Naive thymus-derived CD4-positive, alpha-beta T cell (primary cell): ENCODE data around the gene ST8SIA1. TPM values are rescaled to one million over a fixed set of nuclear protein-coding genes. Genes with fewer than 3 reads are reported as not detected.

Source experiments
- ATAC-seq: fragments of 150-1000 bp; cut with Tn5 transposase; 2 replicates; pipeline ENCODE4 v1.10.0; 2021; ENCODE audit warnings: mild to moderate bottlenecking, moderate library complexity
- CTCF ChIA-PET: fragments of 350-600 bp; sonication (Branson Sonifier 250); formaldehyde crosslinking; loops from one replicate; lab custom pipeline; 2021; ENCODE audit warnings: antibody characterized with exemption; lab: Charles Lee
- POLR2A ChIA-PET: fragments of 350-600 bp; sonication (Branson Sonifier 250); formaldehyde crosslinking; loops from one replicate; lab custom pipeline; 2021; ENCODE audit warnings: antibody characterized with exemption, inconsistent platforms; lab: Charles Lee
- DNase-seq, 9 donors: peaks; one replicate each; pipeline versions ENCODE4 v3.0.0 to v3.0.0-alpha.2; 2020 to 2022; ENCODE audit warnings: mixed read lengths in 1 of 9
- H3K27ac ChIP-seq: one replicate; pipeline ENCODE4 v1.7.0; 2013; ENCODE audit warnings: mild to moderate bottlenecking, low read depth, low read length, moderate library complexity
- H3K27me3 ChIP-seq, 2 donors: one replicate each; pipeline ENCODE4 v1.7.0; 2013; ENCODE audit warnings: low read length in 2 of 2, mild to moderate bottlenecking in 2 of 2, moderate library complexity in 2 of 2; ENCODE audit not compliant: control insufficient read depth in 2 of 2, insufficient read depth in 2 of 2
- H3K36me3 ChIP-seq, 3 experiments: 1 replicate in 2 of 3; 2 replicates in 1 of 3; pipeline ENCODE4 v1.7.0; 2013; ENCODE audit warnings: low read length in 3 of 3, mild to moderate bottlenecking in 3 of 3, moderate library complexity in 1 of 3; ENCODE audit not compliant: insufficient read depth in 3 of 3, control insufficient read depth in 2 of 3
- H3K4me1 ChIP-seq, 2 donors: one replicate each; pipeline ENCODE4 v1.7.0; 2013; ENCODE audit warnings: low read length in 2 of 2, mild to moderate bottlenecking in 2 of 2, moderate library complexity in 1 of 2; ENCODE audit not compliant: control insufficient read depth in 2 of 2, insufficient read depth in 2 of 2
- H3K4me3 ChIP-seq: 2 replicates; pipeline ENCODE4 v1.7.0; 2013; ENCODE audit warnings: mild to moderate bottlenecking, low read length
- H3K9me3 ChIP-seq, 3 experiments: 1 replicate in 2 of 3; 2 replicates in 1 of 3; pipeline ENCODE4 v1.7.0; 2013; ENCODE audit warnings: low read length in 3 of 3; ENCODE audit not compliant: control insufficient read depth in 2 of 3
- H3K27ac Mint-ChIP-seq, 9 donors: one replicate each; pipeline ENCODE4 v1.8.0; 2020 to 2022; ENCODE audit warnings: mixed read lengths in 9 of 9, mild to moderate bottlenecking in 8 of 9, moderate library complexity in 5 of 9, inconsistent platforms in 2 of 9
- H3K27me3 Mint-ChIP-seq, 5 donors: one replicate each; pipeline ENCODE4 v1.8.0; 2021 to 2022; ENCODE audit warnings: mixed read lengths in 5 of 5, mild to moderate bottlenecking in 1 of 5
- H3K36me3 Mint-ChIP-seq, 5 donors: one replicate each; pipeline ENCODE4 v1.8.0; 2020 to 2022; ENCODE audit warnings: mixed read lengths in 5 of 5, mild to moderate bottlenecking in 3 of 5, inconsistent platforms in 1 of 5
- H3K4me1 Mint-ChIP-seq, 7 donors: one replicate each; pipeline ENCODE4 v1.8.0; 2020 to 2022; ENCODE audit warnings: mixed read lengths in 7 of 7, mild to moderate bottlenecking in 3 of 7, inconsistent platforms in 1 of 7
- H3K4me3 Mint-ChIP-seq, 10 donors: one replicate each; pipeline ENCODE4 v1.8.0; 2020 to 2022; ENCODE audit warnings: mild to moderate bottlenecking in 10 of 10, mixed read lengths in 10 of 10, moderate library complexity in 6 of 10, inconsistent platforms in 2 of 10
- H3K9me3 Mint-ChIP-seq, 11 donors: one replicate each; pipeline ENCODE4 v1.8.0; 2020 to 2022; ENCODE audit warnings: mixed read lengths in 11 of 11, mild to moderate bottlenecking in 4 of 11, inconsistent platforms in 1 of 11, moderate library complexity in 1 of 11
- intact Hi-C, 2 donors: fragments of 100-400 bp; cut with micrococcal nuclease; formaldehyde crosslinking; loops; one replicate each; pipeline ENCODE4 v1.15.1; 2023
- polyA plus RNA-seq, 2 donors: library from polyadenylated mRNA; unstranded; fragments of 300-500 nt; fragmentation: Illumina TruSeq; gene quantifications; one replicate each; pipeline ENCODE4 v1.2.3, GENCODE V29; 2021
- total RNA-seq, 6 experiments: library from RNA in 5 of 6; stranded (reverse) in 5 of 6; gene quantifications; 1 replicate in 5 of 6; 2 replicates in 1 of 6; pipeline ENCODE4 v1.2.3 and lab custom pipeline; 2021 to 2026

ST8SIA1 gene
- total and polyA plus RNA-seq, 7 experiments from 2014 or later = 0.51 to 6.0 (median 2.7) TPM; not detected in 1

GRCh38 chr12:22256605-22257004 is 77.9 kb downstream of the ST8SIA1 start:
- no peaks in the 10 kb centered on the region for H3K27me3 ChIP-seq
- no peak overlapping the region for H3K4me3 ChIP-seq
- H3K4me3 Mint-ChIP-seq = no peak overlapping the region
- no peak overlapping the region for H3K27ac ChIP-seq
- CTCF ChIA-PET = interaction anchor here (0.6 kb wide), 1 partner anchor 19 kb away, joined by 4 read pairs; no protein-coding TSS in a partner anchor
- ATAC-seq = no peak
- peaks cover 0 to 2% (median 0%) of the 10 kb centered on the region in 5 donors for H3K27me3 Mint-ChIP-seq
- POLR2A ChIA-PET = interaction anchor here (0.8 kb wide), 1 partner anchor 14 kb away, joined by 3 read pairs; no protein-coding TSS in a partner anchor
- intact Hi-C loops = loop anchor here in 1 of 2 donors (10.0 kb wide), 1 partner anchor 152 kb away; no protein-coding TSS in a partner anchor
- H3K36me3 ChIP-seq = no peaks in the 10 kb centered on the region
- no peak overlapping the region for H3K27ac Mint-ChIP-seq
- H3K36me3 Mint-ChIP-seq = no peaks in the 10 kb centered on the region
- no peaks in the 10 kb centered on the region for H3K9me3 Mint-ChIP-seq
- H3K9me3 ChIP-seq = no peaks in the 10 kb centered on the region
- H3K4me1 ChIP-seq = no peaks in the 10 kb centered on the region
- DNase-seq = no peak
- no peaks in the 10 kb centered on the region for H3K4me1 Mint-ChIP-seq

GRCh38 chr12:22256041-22256441 is 78.5 kb downstream of the ST8SIA1 start:
- ChIA-PET CTCF (interaction anchor here (0.6 kb wide), 1 partner anchor 20 kb away, joined by 4 read pairs; no protein-coding TSS in a partner anchor), POLR2A (no interaction called here)
- no peak overlapping the region for H3K4me3 Mint-ChIP-seq
- Histone ChIP-seq H3K9me3 (no peaks in the 10 kb centered on the region), H3K4me1 (no peaks in the 10 kb centered on the region), H3K36me3 (no peaks in the 10 kb centered on the region), H3K27ac (no peak overlapping the region), H3K4me3 (no peak overlapping the region), H3K27me3 (no peaks in the 10 kb centered on the region)
- ATAC-seq = no peak
- H3K27ac Mint-ChIP-seq = no peak overlapping the region
- H3K27me3 Mint-ChIP-seq = peaks cover 0 to 2% (median 0%) of the 10 kb centered on the region in 5 donors
- intact Hi-C loops = loop anchor here in 1 of 2 donors (10.0 kb wide), 1 partner anchor 151 kb away; no protein-coding TSS in a partner anchor
- H3K4me1 Mint-ChIP-seq = peaks cover 0 to 2% (median under 1%) of the 10 kb centered on the region in 7 donors
- no peaks in the 10 kb centered on the region for H3K36me3 Mint-ChIP-seq
- H3K9me3 Mint-ChIP-seq = no peaks in the 10 kb centered on the region
- DNase-seq = no peak

GRCh38 chr12:22255097-22255496 is 79.4 kb downstream of the ST8SIA1 start:
- peaks cover 0 to 7% (median 0%) of the 10 kb centered on the region in 5 donors for H3K27me3 Mint-ChIP-seq
- no peaks in the 10 kb centered on the region for H3K36me3 Mint-ChIP-seq
- Histone ChIP-seq H3K4me1 (no peaks in the 10 kb centered on the region), H3K27ac (no peak overlapping the region), H3K9me3 (no peaks in the 10 kb centered on the region), H3K27me3 (no peaks in the 10 kb centered on the region), H3K36me3 (no peaks in the 10 kb centered on the region), H3K4me3 (no peak overlapping the region)
- no peak overlapping the region for H3K27ac Mint-ChIP-seq
- DNase-seq (no peak), ATAC-seq (no peak)
- H3K9me3 Mint-ChIP-seq = no peaks in the 10 kb centered on the region
- peaks cover 0 to 5% (median 2%) of the 10 kb centered on the region in 7 donors for H3K4me1 Mint-ChIP-seq
- no peak overlapping the region for H3K4me3 Mint-ChIP-seq
- ChIA-PET POLR2A (no interaction called here), CTCF (no interaction called here)
- intact Hi-C loops = loop anchor here in 1 of 2 donors (10.0 kb wide), 1 partner anchor 150 kb away; no protein-coding TSS in a partner anchor

- Histone ChIP-seq H3K27ac (no peak overlapping the region), H3K4me1 (no peaks in the 10 kb centered on the region), H3K4me3 (no peak overlapping the region), H3K36me3 (no peaks in the 10 kb centered on the region), H3K27me3 (no peaks in the 10 kb centered on the region), H3K9me3 (no peaks in the 10 kb centered on the region)
- ATAC-seq (no peak), DNase-seq (no peak)
- intact Hi-C loops = loop anchor here in 1 of 2 donors (10.0 kb wide), 1 partner anchor 150 kb away; no protein-coding TSS in a partner anchor
- H3K4me3 Mint-ChIP-seq = no peak overlapping the region
- H3K36me3 Mint-ChIP-seq = no peaks in the 10 kb centered on the region
- no peaks in the 10 kb centered on the region for H3K9me3 Mint-ChIP-seq
- no peak overlapping the region for H3K27ac Mint-ChIP-seq
- H3K27me3 Mint-ChIP-seq = peaks cover 0 to 7% (median 0%) of the 10 kb centered on the region in 5 donors
- CTCF ChIA-PET = interaction anchor here (0.6 kb wide), 1 partner anchor 373 kb away, joined by 3 read pairs; no protein-coding TSS in a partner anchor
- peaks cover 0 to 5% (median 2%) of the 10 kb centered on the region in 7 donors for H3K4me1 Mint-ChIP-seq
- POLR2A ChIA-PET = no interaction called here
Measured at GRCh38 chr12:22254478-22254877, 80.0 kb downstream of the ST8SIA1 start.

- H3K36me3 ChIP-seq = no peaks in the 10 kb centered on the region
- no peaks in the 10 kb centered on the region for H3K27me3 ChIP-seq
- H3K27ac ChIP-seq = no peak overlapping the region
- H3K27ac Mint-ChIP-seq = no peak overlapping the region
- ChIA-PET CTCF (no interaction called here), POLR2A (no interaction called here)
- no peaks in the 10 kb centered on the region for H3K36me3 Mint-ChIP-seq
- H3K27me3 Mint-ChIP-seq = peaks cover 0 to 6% (median 0%) of the 10 kb centered on the region in 5 donors
- no peaks in the 10 kb centered on the region for H3K4me1 ChIP-seq
- H3K4me3 ChIP-seq = no peak overlapping the region
- no peaks in the 10 kb centered on the region for H3K9me3 ChIP-seq
- no peak overlapping the region for H3K4me3 Mint-ChIP-seq
- intact Hi-C loops = loop anchor here in 1 of 2 donors (10.0 kb wide), 1 partner anchor 147 kb away; no protein-coding TSS in a partner anchor
- ATAC-seq (no peak), DNase-seq (no peak)
- H3K4me1 Mint-ChIP-seq = peaks cover 0 to 5% (median 2%) of the 10 kb centered on the region in 7 donors
- no peaks in the 10 kb centered on the region for H3K9me3 Mint-ChIP-seq
Measured at GRCh38 chr12:22252057-22252456, 82.5 kb downstream of the ST8SIA1 start.

GRCh38 chr12:22250762-22251161 is 83.7 kb downstream of the ST8SIA1 start:
- Mint-ChIP-seq H3K4me1 (peaks cover 0 to 5% (median 2%) of the 10 kb centered on the region in 7 donors), H3K36me3 (no peaks in the 10 kb centered on the region), H3K27me3 (peaks cover 0 to 6% (median 0%) of the 10 kb centered on the region in 5 donors), H3K27ac (no peak overlapping the region), H3K9me3 (no peaks in the 10 kb centered on the region), H3K4me3 (no peak overlapping the region)
- ChIA-PET CTCF (no interaction called here), POLR2A (no interaction called here)
- ATAC-seq (no peak), DNase-seq (no peak)
- Histone ChIP-seq H3K4me3 (no peak overlapping the region), H3K9me3 (no peaks in the 10 kb centered on the region), H3K4me1 (no peaks in the 10 kb centered on the region), H3K27me3 (no peaks in the 10 kb centered on the region), H3K27ac (no peak overlapping the region), H3K36me3 (no peaks in the 10 kb centered on the region)
- intact Hi-C loops = loop anchor here in 1 of 2 donors (10.0 kb wide), 1 partner anchor 146 kb away; no protein-coding TSS in a partner anchor
